ENCODE results near the gene OCRL. TPM values are rescaled to one million over a fixed set of nuclear protein-coding genes. Genes with fewer than 3 reads are reported as not detected.
A peak's percentile ranks its signal among the peaks of the same experiment; 100 is the strongest.

The OCRL gene
- total and polyA plus RNA-seq, 2 of the 13 experiments (the other 11 are each of a cell fraction or from before 2014, with no cell fraction given) = 13.4 to 32.0 TPM

DNA sequence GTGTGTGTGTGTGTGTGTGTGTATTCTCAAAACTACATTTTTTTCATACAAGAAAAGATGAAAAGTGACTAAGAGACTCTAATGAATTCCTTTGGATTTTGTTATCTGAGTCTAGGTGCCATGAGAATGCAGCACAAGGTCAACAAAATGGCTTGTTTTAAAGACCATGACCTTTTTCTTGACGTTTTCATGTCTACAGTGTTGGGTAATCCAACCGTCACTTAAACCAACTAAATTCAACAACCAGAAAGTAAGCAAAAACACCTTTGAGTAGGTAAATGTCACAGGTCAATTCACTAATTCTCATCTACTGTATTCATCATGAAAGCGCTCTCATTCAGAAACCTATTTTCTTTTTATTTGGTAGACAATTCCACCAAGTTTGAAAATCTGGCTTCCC is 19.9 kb upstream of the OCRL start (continued):
- TF ChIP-seq ATF4 (CRISPR knock-in tag; IDR thresholded peaks at IDR 0.05) (no peak), ZFP90 (CRISPR knock-in tag; IDR thresholded peaks at IDR 0.05; ENCODE audit: borderline replicate concordance) (no peak), FLYWCH1 (CRISPR knock-in tag; IDR thresholded peaks at IDR 0.05) (no peak)

DNA sequence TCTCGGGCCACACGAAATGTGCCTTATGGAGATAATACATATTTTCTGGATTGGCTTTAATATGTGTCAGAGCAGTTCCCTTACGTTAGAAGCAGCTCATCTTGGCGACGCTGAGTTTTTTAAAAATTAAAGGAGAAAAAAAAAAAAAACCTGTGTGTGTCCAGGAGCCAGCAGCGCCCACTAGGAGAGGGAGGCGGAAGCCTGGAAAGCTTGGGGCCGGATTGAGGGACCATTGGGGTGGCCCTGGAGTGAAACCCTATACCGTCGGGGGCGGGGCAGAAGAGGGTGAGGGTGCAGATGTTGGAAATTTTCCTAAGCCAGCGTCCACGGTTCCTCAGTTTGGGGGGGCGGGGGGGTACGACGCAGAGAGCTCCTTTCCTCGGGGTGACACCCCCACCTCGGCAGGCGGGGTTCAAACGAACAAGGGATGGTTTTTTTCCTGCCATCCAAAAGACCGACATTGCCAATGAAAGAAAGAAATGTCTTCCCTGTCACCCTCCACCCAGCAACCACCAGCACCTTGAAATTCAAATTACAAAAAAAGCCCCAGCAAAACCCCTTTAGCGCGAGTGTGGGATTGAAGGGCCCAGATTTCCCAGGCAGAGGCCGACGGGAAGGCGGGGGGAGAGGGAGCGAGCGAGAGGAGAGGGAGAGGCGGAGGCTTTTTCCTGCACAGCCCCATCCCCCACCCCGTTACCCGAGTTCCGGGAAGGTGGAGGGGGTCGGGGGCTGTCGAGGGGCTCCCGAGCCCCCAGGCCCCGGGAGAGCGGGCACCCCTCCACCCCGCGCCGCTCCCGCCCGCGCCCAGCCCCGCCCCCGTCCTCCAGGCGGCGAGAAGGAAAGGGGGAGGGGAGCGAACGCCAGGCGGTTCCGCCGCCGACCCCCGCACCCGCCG is 17.6 kb upstream of the OCRL start:
- Histone ChIP-seq H3K27ac (ENCODE audit: extremely low read length, insufficient read depth, low read length) (peak overlapping the region; percentile 99), H3K4me2 (ENCODE audit: low read depth, low read length) (peak overlapping the region; percentile 79), H4K20me1 (ENCODE audit: insufficient read depth, low read length) (peaks cover 41% of the 10 kb centered on the region), H3K79me2 (ENCODE audit: insufficient read depth, low read length) (peaks cover 46% of the 10 kb centered on the region), H3K4me3 (replicated peaks in 1 of 3; ENCODE audit: insufficient read depth in 1 of 3, low read depth in 2 of 3, low read length in 3 of 3) (peak overlapping the region; percentile 76 to 94 (median 81)), H3K9me3 (ENCODE audit: low read length) (no peaks in the 10 kb centered on the region), H3K4me1 (ENCODE audit: insufficient read depth, low read length) (peaks cover 44% of the 10 kb centered on the region), H3K27me3 (ENCODE audit: control insufficient read depth in 1 of 2, insufficient read depth in 2 of 2, low read length in 2 of 2) (no peaks in the 10 kb centered on the region; a peak in 1 of 5 replicates), H2AFZ (ENCODE audit: low read length) (no peak overlapping the region), H3K36me3 (replicated peaks in 1 of 2; ENCODE audit: control insufficient read depth in 1 of 2, insufficient read depth in 2 of 2, low read length in 2 of 2) (no peaks in the 10 kb centered on the region), H3K9ac (ENCODE audit: insufficient read depth, low read depth, low read length) (peak overlapping the region; percentile 97)
- CTCF ChIA-PET (ENCODE audit: low intra/inter-chr PET ratio, low total read pairs) = no interaction called here
- POLR2A ChIA-PET = interaction anchor here (0.6 to 1.4 kb wide), 8 partner anchors 9 to 33 kb away, joined by 3 to 5 read pairs (median 4); partner anchors contain the start of gene OCRL
- WGBS (ENCODE audit: low lambda C conversion rate) = 0% methylated on average over 12 of the region's 56 CpGs
- BruUV-seq (replicated peaks) = no TSS peak
- in situ Hi-C loops (cut with HindIII; ENCODE audit: extremely low pct_ligation_motif_present, low pct_unique_long_range_greater_than_20kb) = no loop called here
- intact Hi-C loops (cut with micrococcal nuclease; ENCODE audit: unreplicated experiment) = loop anchor here (1.0 to 5.0 kb wide), 2 partner anchors 11 to 65 kb away; no protein-coding TSS in a partner anchor
- DNase-seq (ENCODE audit: low spot score) = peak; percentile 64
- ATAC-seq = peak; percentile 65
- no peak for FAIRE-seq
- TF ChIP-seq ZBTB38 (CRISPR knock-in tag; IDR thresholded peaks at IDR 0.05) (no peak), HNRNPH1 (optimal IDR thresholded peaks at IDR 0.05; ENCODE audit: low read depth, low read length) (no peak), PHF8 (CRISPR knock-in tag; IDR thresholded peaks at IDR 0.05) (0 out of 2 replicates have a peak, but pooled peaks have one; percentile 6), NR2F6 (IDR thresholded peaks at IDR 0.05) (no peak), NR2F6 (CRISPR knock-in tag; IDR thresholded peaks at IDR 0.05) (no peak), ZNF75D (CRISPR knock-in tag; IDR thresholded peaks at IDR 0.05; ENCODE audit: borderline replicate concordance) (no peak), HNRNPL (IDR thresholded peaks at IDR 0.05; ENCODE audit: low read depth, low read length) (no peak), ASH2L (IDR thresholded peaks at IDR 0.05; ENCODE audit: insufficient read length, low read depth, low read length) (peak; percentile 42), ZFP90 (CRISPR knock-in tag; IDR thresholded peaks at IDR 0.05; ENCODE audit: borderline replicate concordance) (no peak), ZNF746 (CRISPR knock-in tag; IDR thresholded peaks at IDR 0.05) (no peak), MTA1 (CRISPR knock-in tag; IDR thresholded peaks at IDR 0.05; ENCODE audit: borderline replicate concordance) (no peak), POLR2A (IDR thresholded peaks at IDR 0.05; ENCODE audit: insufficient read depth in 1 of 2, low read depth in 2 of 2, low read length in 2 of 2) (peak in 1 of 2 experiments; percentile 17; a peak in 1 of 4 replicates), KDM5A (IDR thresholded peaks at IDR 0.05; ENCODE audit: borderline replicate concordance, low read length) (0 out of 2 replicates have a peak, but pooled peaks have one; percentile 61)
- TF ChIP-seq, protein P1, sequence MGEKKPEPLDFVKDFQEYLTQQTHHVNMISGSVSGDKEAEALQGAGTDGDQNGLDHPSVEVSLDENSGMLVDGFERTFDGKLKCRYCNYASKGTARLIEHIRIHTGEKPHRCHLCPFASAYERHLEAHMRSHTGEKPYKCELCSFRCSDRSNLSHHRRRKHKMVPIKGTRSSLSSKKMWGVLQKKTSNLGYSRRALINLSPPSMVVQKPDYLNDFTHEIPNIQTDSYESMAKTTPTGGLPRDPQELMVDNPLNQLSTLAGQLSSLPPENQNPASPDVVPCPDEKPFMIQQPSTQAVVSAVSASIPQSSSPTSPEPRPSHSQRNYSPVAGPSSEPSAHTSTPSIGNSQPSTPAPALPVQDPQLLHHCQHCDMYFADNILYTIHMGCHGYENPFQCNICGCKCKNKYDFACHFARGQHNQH (CRISPR knock-in tag; IDR thresholded peaks at IDR 0.05) = no peak
- TF ChIP-seq, protein P2, sequence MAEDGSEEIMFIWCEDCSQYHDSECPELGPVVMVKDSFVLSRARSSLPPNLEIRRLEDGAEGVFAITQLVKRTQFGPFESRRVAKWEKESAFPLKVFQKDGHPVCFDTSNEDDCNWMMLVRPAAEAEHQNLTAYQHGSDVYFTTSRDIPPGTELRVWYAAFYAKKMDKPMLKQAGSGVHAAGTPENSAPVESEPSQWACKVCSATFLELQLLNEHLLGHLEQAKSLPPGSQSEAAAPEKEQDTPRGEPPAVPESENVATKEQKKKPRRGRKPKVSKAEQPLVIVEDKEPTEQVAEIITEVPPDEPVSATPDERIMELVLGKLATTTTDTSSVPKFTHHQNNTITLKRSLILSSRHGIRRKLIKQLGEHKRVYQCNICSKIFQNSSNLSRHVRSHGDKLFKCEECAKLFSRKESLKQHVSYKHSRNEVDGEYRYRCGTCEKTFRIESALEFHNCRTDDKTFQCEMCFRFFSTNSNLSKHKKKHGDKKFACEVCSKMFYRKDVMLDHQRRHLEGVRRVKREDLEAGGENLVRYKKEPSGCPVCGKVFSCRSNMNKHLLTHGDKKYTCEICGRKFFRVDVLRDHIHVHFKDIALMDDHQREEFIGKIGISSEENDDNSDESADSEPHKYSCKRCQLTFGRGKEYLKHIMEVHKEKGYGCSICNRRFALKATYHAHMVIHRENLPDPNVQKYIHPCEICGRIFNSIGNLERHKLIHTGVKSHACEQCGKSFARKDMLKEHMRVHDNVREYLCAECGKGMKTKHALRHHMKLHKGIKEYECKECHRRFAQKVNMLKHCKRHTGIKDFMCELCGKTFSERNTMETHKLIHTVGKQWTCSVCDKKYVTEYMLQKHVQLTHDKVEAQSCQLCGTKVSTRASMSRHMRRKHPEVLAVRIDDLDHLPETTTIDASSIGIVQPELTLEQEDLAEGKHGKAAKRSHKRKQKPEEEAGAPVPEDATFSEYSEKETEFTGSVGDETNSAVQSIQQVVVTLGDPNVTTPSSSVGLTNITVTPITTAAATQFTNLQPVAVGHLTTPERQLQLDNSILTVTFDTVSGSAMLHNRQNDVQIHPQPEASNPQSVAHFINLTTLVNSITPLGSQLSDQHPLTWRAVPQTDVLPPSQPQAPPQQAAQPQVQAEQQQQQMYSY (CRISPR knock-in tag; IDR thresholded peaks at IDR 0.05) = 0 out of 2 replicates have a peak, but pooled peaks have one; percentile 30

All from HepG2 (cell line).